Right atrium auricular region (tissue), 2 donors: ENCODE measurements around the gene ELF2. TPM values are rescaled to one million over a fixed set of nuclear protein-coding genes. Genes with fewer than 3 reads are reported as not detected.

Source experiments
- DNase-seq: peaks from one replicate; pipeline ENCODE4 v3.0.0-alpha.2; 2019; ENCODE audit warnings: low spot score
- H3K27ac ChIP-seq, 2 donors: fragments of 200-600 bp; sonication (generic); 1 replicate in 1 of 2; 2 replicates in 1 of 2; pipeline ENCODE4 v1.5.1; 2016 to 2019
- H3K27me3 ChIP-seq, 2 donors: fragments of 200-600 bp; sonication (generic); one replicate each; pipeline versions ENCODE4 v1.5.1 to v1.6.0; 2017 to 2019
- H3K36me3 ChIP-seq: fragments of 200-600 bp; sonication (generic); one replicate; pipeline ENCODE4 v1.5.1; 2016
- H3K4me1 ChIP-seq, 2 donors: fragments of 200-600 bp; sonication (generic); one replicate each; pipeline versions ENCODE4 v1.5.1 to v1.6.0; 2017 to 2019
- H3K4me3 ChIP-seq, 2 donors: fragments of 200-600 bp; sonication (generic); 1 replicate in 1 of 2; 2 replicates in 1 of 2; pipeline ENCODE4 v1.5.1; 2017 to 2019; ENCODE audit warnings: mild to moderate bottlenecking in 1 of 2, moderate library complexity in 1 of 2
- H3K9me3 ChIP-seq, 2 donors: fragments of 200-600 bp; sonication (generic); one replicate each; pipeline ENCODE4 v1.5.1; 2019
- CTCF ChIP-seq, 2 donors: fragments of 200-600 bp; sonication (generic); IDR thresholded peaks; one replicate each; pipeline ENCODE4 v1.5.1; 2019; ENCODE audit warnings: antibody characterized with exemption in 2 of 2
- total RNA-seq, 2 donors: library from RNA; depleted of rRNA; stranded (reverse); fragments of >200 nt; gene quantifications; one replicate each; pipeline ENCODE4 v1.1.0, GENCODE V29; 2016

ELF2 gene
- total RNA-seq, 2 donors from 2014 or later, result 32.2 to 32.3 TPM

- no peak for DNase-seq
- no peaks in the 10 kb centered on the region for H3K9me3 ChIP-seq
- no peaks in the 10 kb centered on the region for H3K36me3 ChIP-seq
- H3K27me3 ChIP-seq, result no peaks in the 10 kb centered on the region
- H3K4me1 ChIP-seq, result peaks cover 0 to 32% of the 10 kb centered on the region in 2 donors
- no peak for TF ChIP-seq CTCF (IDR thresholded peaks at IDR 0.05)
- H3K4me3 ChIP-seq, result no peak overlapping the region
- H3K27ac ChIP-seq, result no peak overlapping the region
Measured at GRCh38 chr4:139018501-139018900, 158.5 kb downstream of the ELF2 start.

- H3K4me1 ChIP-seq, result peaks cover 0 to 32% of the 10 kb centered on the region in 2 donors
- DNase-seq, result no peak
- no peaks in the 10 kb centered on the region for H3K36me3 ChIP-seq
- H3K9me3 ChIP-seq, result no peaks in the 10 kb centered on the region
- H3K27ac ChIP-seq, result no peak overlapping the region
- no peak for TF ChIP-seq CTCF (IDR thresholded peaks at IDR 0.05)
- H3K4me3 ChIP-seq, result no peak overlapping the region
- no peaks in the 10 kb centered on the region for H3K27me3 ChIP-seq
Measured at GRCh38 chr4:139017861-139018260, 159.2 kb downstream of the ELF2 start.

- Histone ChIP-seq H3K36me3 (no peaks in the 10 kb centered on the region), H3K4me1 (peaks cover 0 to 32% of the 10 kb centered on the region in 2 donors), H3K27me3 (no peaks in the 10 kb centered on the region), H3K4me3 (peak overlapping the region; percentile 57 to 76), H3K9me3 (no peaks in the 10 kb centered on the region), H3K27ac (peak overlapping the region; percentile 90 to 94)
- DNase-seq, result no peak
- no peak for TF ChIP-seq CTCF (IDR thresholded peaks at IDR 0.05)
Measured at GRCh38 chr4:139015948-139016471, 161.0 kb downstream of the ELF2 start.

GRCh38 chr4:139015269-139015947, 161.6 kb downstream of the ELF2 start, which contains the start of gene NOCT:
Gene NOCT, plus strand, starts transcription at chr4:139015781. Its CDS starts 201 bp downstream, at chr4:139015982.
- Histone ChIP-seq H3K9me3 (no peaks in the 10 kb centered on the region), H3K4me3 (peak within 1 kb of the TSS; percentile 57 to 76), H3K27me3 (no peaks in the 10 kb centered on the region), H3K4me1 (peaks cover 0 to 32% of the 10 kb centered on the region in 2 donors), H3K27ac (peak within 1 kb of the TSS; percentile 90 to 94), H3K36me3 (no peaks in the 10 kb centered on the region)
- no peak for TF ChIP-seq CTCF (IDR thresholded peaks at IDR 0.05)
- DNase-seq, result peak; percentile 88

GRCh38 chr4:139014371-139015268, 162.4 kb downstream of the ELF2 start:
- no peak for DNase-seq
- H3K27me3 ChIP-seq, result no peaks in the 10 kb centered on the region
- peaks cover 0 to 29% of the 10 kb centered on the region in 2 donors for H3K4me1 ChIP-seq
- peak overlapping the region; percentile 57 to 76 for H3K4me3 ChIP-seq
- peak overlapping the region; percentile 90 to 94 for H3K27ac ChIP-seq
- H3K9me3 ChIP-seq, result no peaks in the 10 kb centered on the region
- H3K36me3 ChIP-seq, result no peaks in the 10 kb centered on the region
- no peak for TF ChIP-seq CTCF (IDR thresholded peaks at IDR 0.05)
